Measurements from ENCODE around the gene TMEM252.

TMEM252 gene

DNA sequence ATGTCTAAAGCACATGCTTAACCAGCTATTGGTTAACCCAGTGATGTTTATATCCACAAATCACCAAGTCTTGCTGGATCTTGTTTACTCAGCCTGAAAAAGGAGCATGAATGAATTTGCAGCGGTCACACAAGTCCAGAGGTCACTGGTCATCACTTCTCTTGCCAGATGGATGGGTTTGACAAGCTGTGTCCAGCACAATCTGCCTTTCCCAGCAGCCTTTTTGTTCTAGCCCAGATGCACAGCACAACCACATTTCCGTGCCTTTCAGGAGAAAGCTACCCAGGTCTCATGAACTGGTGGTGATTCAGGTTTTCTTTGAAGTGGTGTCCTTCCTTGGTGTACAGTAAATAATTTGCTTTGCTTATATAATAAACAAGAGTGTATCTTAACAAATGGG lies 32.1 kb downstream of the TMEM252 start:
- Histone ChIP-seq H3K4me1 (ENCODE audit: control insufficient read depth, insufficient read depth, low read length) (no peaks in the 10 kb centered on the region), H3K9ac (ENCODE audit: low read depth, low read length) (no peak overlapping the region), H3K4me2 (ENCODE audit: low read length) (no peak overlapping the region), H3K27me3 (ENCODE audit: control insufficient read depth, insufficient read depth, low read length) (no peaks in the 10 kb centered on the region), H3K4me3 (ENCODE audit: low read length) (no peak overlapping the region), H3K36me3 (ENCODE audit: insufficient read depth, low read length) (no peaks in the 10 kb centered on the region), H3K9me3 (replicated peaks; ENCODE audit: low read length) (no peaks in the 10 kb centered on the region)

DNA sequence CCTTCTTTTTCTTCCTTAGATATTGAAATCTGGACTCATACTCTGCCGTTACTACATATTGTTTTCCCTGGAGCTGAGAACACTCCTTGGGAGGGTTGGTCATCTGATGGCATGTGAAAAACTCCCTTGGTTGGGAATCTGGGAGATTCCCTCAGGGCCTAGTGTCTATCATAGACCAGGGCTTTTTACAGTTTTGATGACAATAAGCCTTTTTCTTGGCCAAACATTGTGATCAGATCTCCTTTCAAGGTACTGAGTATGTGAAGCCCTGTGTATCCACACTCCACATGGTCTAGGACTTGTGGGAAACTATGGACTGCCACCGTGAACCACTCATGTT lies 32.9 kb downstream of the TMEM252 start:
- H3K27me3 ChIP-seq (ENCODE audit: control insufficient read depth, insufficient read depth, low read length), result no peaks in the 10 kb centered on the region
- H3K4me2 ChIP-seq (ENCODE audit: low read length), result no peak overlapping the region
- no peak overlapping the region for H3K9ac ChIP-seq (ENCODE audit: low read depth, low read length)
- no peaks in the 10 kb centered on the region for H3K4me1 ChIP-seq (ENCODE audit: control insufficient read depth, insufficient read depth, low read length)
- H3K9me3 ChIP-seq (replicated peaks; ENCODE audit: low read length), result no peaks in the 10 kb centered on the region
- no peak overlapping the region for H3K4me3 ChIP-seq (ENCODE audit: low read length)
- no peaks in the 10 kb centered on the region for H3K36me3 ChIP-seq (ENCODE audit: insufficient read depth, low read length)

DNA sequence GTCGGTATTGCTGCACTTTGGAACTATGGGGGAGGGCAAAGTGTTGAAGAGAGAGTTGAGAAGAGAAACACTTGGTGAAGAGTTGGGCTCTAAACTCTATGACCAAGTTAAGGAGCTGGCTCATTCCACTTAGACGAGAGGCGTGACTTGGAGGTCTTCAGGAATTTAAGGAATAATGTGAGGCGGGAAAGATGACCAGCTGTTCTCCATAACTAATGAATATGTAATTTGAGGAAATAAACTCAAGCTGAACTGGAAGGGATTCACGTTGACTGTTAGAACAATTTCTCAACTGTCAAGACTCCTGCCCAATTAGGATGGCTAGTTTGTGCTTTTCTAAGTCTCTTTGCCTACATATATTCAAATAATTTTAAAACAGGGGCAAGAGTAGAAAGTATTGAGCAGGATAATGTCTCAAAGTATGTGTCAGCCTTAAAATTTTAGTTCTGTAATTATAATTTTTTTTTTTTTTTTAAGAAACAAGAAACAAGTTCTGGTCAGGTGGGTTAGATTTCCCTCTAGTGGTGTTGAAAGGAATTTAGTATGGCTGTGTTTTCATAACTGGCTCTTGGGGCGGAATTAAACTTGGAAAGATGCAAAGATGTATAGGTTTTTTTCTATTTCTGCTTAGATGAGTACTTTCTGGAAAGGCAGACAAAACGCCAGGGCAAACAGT lies 33.4 kb downstream of the TMEM252 start:
- no peak overlapping the region for H3K4me3 ChIP-seq (ENCODE audit: low read length)
- H3K27me3 ChIP-seq (ENCODE audit: control insufficient read depth, insufficient read depth, low read length), result no peaks in the 10 kb centered on the region
- H3K9me3 ChIP-seq (replicated peaks; ENCODE audit: low read length), result no peaks in the 10 kb centered on the region
- H3K9ac ChIP-seq (ENCODE audit: low read depth, low read length), result no peak overlapping the region
- no peaks in the 10 kb centered on the region for H3K4me1 ChIP-seq (ENCODE audit: control insufficient read depth, insufficient read depth, low read length)
- H3K4me2 ChIP-seq (ENCODE audit: low read length), result no peak overlapping the region
- H3K36me3 ChIP-seq (ENCODE audit: insufficient read depth, low read length), result no peaks in the 10 kb centered on the region

DNA sequence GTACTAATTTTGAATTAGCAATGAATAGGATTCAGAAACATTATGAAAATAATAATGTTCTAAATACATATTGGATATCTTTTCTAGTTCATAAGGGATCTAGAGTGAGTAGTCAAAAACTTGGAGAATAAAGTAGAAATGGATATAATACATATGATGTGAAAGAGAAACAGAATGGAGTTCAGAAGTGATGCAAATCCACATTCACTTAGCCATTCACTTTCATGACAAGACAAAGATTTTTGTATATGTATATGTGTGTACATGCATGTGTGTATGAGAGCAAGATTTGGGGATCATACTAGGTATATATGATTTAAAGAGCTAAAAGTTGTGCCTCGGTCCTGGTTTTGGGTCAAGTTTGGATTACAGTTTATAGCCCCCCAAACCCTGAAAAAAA lies 34.1 kb downstream of the TMEM252 start:
- no peaks in the 10 kb centered on the region for H3K9me3 ChIP-seq (replicated peaks; ENCODE audit: low read length)
- no peak overlapping the region for H3K9ac ChIP-seq (ENCODE audit: low read depth, low read length)
- H3K4me2 ChIP-seq (ENCODE audit: low read length), result no peak overlapping the region
- H3K36me3 ChIP-seq (ENCODE audit: insufficient read depth, low read length), result no peaks in the 10 kb centered on the region
- no peaks in the 10 kb centered on the region for H3K27me3 ChIP-seq (ENCODE audit: control insufficient read depth, insufficient read depth, low read length)
- no peak overlapping the region for H3K4me3 ChIP-seq (ENCODE audit: low read length)
- H3K4me1 ChIP-seq (ENCODE audit: control insufficient read depth, insufficient read depth, low read length), result no peaks in the 10 kb centered on the region

DNA sequence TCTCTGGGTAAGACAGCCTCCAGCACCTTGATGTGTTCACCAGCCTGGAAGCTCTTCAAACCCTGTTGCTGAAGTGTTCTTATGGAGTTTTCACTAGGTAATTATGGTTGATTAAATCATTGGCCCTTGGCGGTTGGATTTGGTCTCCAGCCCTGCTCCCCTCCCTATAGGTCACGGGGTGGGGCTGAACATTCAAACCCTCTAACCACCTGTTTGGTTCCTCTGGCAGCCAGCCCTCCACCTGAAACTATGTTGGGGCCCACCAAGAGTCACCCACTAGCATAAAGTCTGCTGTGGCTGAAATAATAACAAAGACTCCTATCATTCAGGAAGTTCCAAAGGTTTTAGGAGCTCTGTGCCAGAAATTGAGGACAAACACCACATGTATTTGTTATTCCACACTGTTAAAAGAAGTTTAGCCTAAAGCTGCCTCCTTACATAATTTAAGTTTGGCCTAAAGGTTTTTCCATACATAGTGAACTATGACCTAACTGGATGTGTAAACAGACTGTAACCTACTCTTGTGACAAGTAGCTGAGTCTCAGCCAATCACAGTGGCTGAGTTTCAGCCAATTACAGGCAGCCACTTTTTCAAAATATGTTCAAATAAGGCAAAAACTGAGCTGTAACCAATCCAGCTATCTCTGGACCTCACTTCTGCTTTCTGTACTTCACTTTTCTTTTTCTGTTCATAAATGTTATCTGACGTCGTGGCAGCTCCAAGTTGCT lies 34.8 kb downstream of the TMEM252 start:
- Histone ChIP-seq H3K9me3 (replicated peaks; ENCODE audit: low read length) (no peaks in the 10 kb centered on the region), H3K4me3 (ENCODE audit: low read length) (no peak overlapping the region), H3K4me2 (ENCODE audit: low read length) (no peak overlapping the region), H3K9ac (ENCODE audit: low read depth, low read length) (no peak overlapping the region), H3K4me1 (ENCODE audit: control insufficient read depth, insufficient read depth, low read length) (no peaks in the 10 kb centered on the region), H3K36me3 (ENCODE audit: insufficient read depth, low read length) (no peaks in the 10 kb centered on the region), H3K27me3 (ENCODE audit: control insufficient read depth, insufficient read depth, low read length) (no peaks in the 10 kb centered on the region)

DNA sequence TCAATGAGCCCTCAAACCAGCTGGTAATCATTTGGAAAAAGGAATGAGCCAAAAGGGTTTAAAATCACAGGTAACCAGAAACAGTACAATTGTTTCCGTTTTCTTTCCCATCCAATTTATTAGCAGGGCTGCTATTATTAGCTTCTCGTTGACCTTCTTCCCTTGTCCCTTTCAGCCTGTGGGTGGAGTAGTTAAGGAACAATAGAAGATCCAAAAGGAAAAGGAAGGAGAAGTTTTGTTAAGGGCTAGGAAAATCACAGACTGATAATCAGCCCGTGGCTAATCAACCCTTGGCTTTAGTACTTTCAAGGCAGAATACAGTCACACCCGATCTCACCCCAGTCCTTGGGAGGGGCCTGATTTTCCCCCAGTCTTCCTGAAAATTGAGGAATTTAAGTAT lies 38.4 kb downstream of the TMEM252 start:
- Histone ChIP-seq H3K27me3 (ENCODE audit: control insufficient read depth, insufficient read depth, low read length) (no peaks in the 10 kb centered on the region), H3K9ac (ENCODE audit: low read depth, low read length) (no peak overlapping the region), H3K9me3 (replicated peaks; ENCODE audit: low read length) (no peaks in the 10 kb centered on the region), H3K36me3 (ENCODE audit: insufficient read depth, low read length) (no peaks in the 10 kb centered on the region), H3K4me3 (ENCODE audit: low read length) (no peak overlapping the region), H3K4me2 (ENCODE audit: low read length) (no peak overlapping the region), H3K4me1 (ENCODE audit: control insufficient read depth, insufficient read depth, low read length) (no peaks in the 10 kb centered on the region)

DNA sequence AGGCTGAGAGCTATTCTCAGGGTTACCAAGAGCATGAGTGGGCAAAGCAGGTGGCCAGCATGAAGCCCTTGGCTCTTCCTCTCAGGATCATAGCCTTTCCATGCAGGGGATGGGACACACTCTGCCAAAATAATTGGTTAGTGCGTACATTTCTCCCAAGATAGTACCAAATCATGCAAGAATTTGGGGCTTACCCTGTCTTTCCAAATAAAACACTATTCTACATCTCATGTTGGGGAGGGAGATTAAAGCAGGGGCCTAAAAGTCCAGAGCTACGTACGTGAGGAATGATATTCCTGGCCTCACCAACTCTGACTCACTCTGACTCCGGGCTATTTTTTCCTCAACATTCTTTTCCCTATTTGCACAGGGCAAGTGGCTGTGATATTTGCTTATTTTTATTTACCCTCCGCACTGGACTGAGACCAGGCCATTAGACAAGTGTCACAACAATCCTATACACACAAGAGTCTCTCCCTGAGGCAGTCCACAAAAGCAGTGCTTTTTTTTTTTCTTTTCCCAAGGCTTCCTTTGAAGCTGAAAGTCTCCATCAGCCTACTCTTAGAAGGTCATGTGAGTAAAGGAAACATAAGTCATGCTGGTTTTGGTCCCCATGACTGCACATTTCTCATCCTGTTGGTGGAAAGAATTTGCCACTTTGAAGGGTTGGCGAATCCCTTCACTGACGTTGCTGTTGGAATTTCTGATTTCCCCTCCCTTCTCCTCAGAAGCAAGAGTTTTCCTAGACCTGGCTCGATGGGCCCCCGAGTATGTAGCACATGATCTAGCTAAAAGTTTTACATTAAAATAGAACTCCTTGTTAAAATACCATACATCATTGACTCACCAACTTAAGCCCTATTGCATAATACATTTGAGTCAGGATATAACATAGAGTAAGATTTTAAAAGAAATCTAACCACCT lies 40.0 kb downstream of the TMEM252 start:
- Histone ChIP-seq H3K4me3 (ENCODE audit: low read length) (no peak overlapping the region), H3K4me2 (ENCODE audit: low read length) (no peak overlapping the region), H3K27me3 (ENCODE audit: control insufficient read depth, insufficient read depth, low read length) (no peaks in the 10 kb centered on the region), H3K9me3 (replicated peaks; ENCODE audit: low read length) (no peaks in the 10 kb centered on the region), H3K36me3 (ENCODE audit: insufficient read depth, low read length) (no peaks in the 10 kb centered on the region), H3K4me1 (ENCODE audit: control insufficient read depth, insufficient read depth, low read length) (no peaks in the 10 kb centered on the region), H3K9ac (ENCODE audit: low read depth, low read length) (no peak overlapping the region)

DNA sequence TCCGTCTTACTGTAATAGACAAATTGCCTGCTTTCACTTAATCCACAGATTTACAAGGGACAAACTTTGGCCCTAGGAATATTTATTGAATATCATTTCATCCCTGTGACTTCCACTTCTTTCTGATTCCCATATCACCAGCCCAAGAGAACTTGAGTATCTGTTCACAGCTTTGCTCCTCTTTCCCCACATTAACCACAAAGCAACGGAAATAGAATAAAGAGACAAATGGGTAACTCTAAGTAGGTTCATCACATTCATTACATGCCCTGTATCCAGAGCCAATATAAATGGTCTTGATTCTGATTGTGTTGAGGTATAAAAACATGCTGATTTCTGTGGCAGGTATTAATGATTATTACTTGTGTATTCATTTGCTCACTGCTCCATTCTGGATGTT lies 41.9 kb downstream of the TMEM252 start:
- H3K4me2 ChIP-seq (ENCODE audit: low read length), result no peak overlapping the region
- no peaks in the 10 kb centered on the region for H3K4me1 ChIP-seq (ENCODE audit: control insufficient read depth, insufficient read depth, low read length)
- H3K9me3 ChIP-seq (replicated peaks; ENCODE audit: low read length), result no peaks in the 10 kb centered on the region
- H3K36me3 ChIP-seq (ENCODE audit: insufficient read depth, low read length), result no peaks in the 10 kb centered on the region
- no peaks in the 10 kb centered on the region for H3K27me3 ChIP-seq (ENCODE audit: control insufficient read depth, insufficient read depth, low read length)
- H3K4me3 ChIP-seq (ENCODE audit: low read length), result no peak overlapping the region
- no peak overlapping the region for H3K9ac ChIP-seq (ENCODE audit: low read depth, low read length)

DNA sequence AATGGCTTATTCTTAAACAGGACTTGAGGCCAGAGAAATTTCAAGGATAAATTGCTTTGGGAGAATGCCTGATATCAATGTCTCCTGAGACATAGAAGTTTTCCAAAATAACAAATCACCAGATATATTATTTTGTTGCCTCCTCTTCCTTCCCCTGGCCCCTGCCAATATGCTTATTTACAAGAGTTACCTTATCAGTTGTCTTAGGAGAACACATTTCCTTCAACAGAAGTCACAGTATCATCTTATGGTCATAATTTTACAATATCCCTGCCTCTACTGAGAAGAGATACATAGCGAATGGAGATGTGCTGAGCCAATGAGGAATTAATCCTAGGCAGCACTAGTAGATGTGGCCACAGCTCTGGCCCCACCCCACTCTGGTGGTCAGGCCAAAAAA lies 43.1 kb downstream of the TMEM252 start:
- no peak overlapping the region for H3K9ac ChIP-seq (ENCODE audit: low read depth, low read length)
- no peaks in the 10 kb centered on the region for H3K9me3 ChIP-seq (replicated peaks; ENCODE audit: low read length)
- H3K27me3 ChIP-seq (ENCODE audit: control insufficient read depth, insufficient read depth, low read length), result no peaks in the 10 kb centered on the region
- H3K4me3 ChIP-seq (ENCODE audit: low read length), result no peak overlapping the region
- H3K4me1 ChIP-seq (ENCODE audit: control insufficient read depth, insufficient read depth, low read length), result no peaks in the 10 kb centered on the region
- no peaks in the 10 kb centered on the region for H3K36me3 ChIP-seq (ENCODE audit: insufficient read depth, low read length)
- no peak overlapping the region for H3K4me2 ChIP-seq (ENCODE audit: low read length)

DNA sequence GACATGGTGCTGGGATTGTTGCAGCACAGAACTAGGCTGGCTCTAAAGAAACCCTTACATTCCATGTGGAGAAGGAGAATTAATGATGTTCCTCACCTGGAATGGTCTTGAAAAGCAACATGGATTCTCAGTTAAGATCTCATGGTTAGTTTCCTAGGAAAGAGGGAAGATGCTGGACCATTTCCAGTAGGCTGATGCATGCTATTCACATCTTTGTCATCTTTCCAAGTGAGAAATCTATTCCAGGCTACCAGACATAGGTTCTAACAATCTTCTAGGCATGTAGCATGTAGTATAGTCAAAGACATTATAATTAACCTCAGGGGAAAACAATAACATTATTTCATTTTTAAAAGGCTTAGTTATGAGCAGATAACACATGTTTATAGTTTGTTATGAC lies 44.3 kb downstream of the TMEM252 start:
- H3K4me2 ChIP-seq (ENCODE audit: low read length), result no peak overlapping the region
- H3K4me1 ChIP-seq (ENCODE audit: control insufficient read depth, insufficient read depth, low read length), result no peaks in the 10 kb centered on the region
- no peak overlapping the region for H3K9ac ChIP-seq (ENCODE audit: low read depth, low read length)
- H3K9me3 ChIP-seq (replicated peaks; ENCODE audit: low read length), result no peaks in the 10 kb centered on the region
- H3K36me3 ChIP-seq (ENCODE audit: insufficient read depth, low read length), result no peaks in the 10 kb centered on the region
- no peaks in the 10 kb centered on the region for H3K27me3 ChIP-seq (ENCODE audit: control insufficient read depth, insufficient read depth, low read length)
- no peak overlapping the region for H3K4me3 ChIP-seq (ENCODE audit: low read length)

DNA sequence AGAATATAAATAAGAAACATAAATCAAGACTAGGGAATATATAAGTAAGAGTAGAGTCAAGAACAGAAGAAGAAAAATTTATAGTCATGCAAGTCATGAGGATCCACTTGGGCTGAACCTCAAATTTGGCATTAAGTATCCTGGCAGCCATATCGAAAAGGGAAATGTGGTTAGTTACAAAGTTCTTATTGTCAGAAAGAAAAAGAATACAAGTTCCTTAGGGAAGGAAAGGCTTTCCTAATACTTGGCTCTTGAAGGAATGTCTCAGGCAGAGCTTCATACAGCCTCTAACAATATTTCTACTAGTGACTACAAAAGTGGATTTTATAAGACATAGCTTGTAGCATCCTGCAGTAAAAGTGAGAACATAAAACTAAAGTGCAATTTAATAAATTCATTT lies 45.4 kb downstream of the TMEM252 start:
- Histone ChIP-seq H3K4me2 (ENCODE audit: low read length) (no peak overlapping the region), H3K27me3 (ENCODE audit: control insufficient read depth, insufficient read depth, low read length) (no peaks in the 10 kb centered on the region), H3K9me3 (replicated peaks; ENCODE audit: low read length) (no peaks in the 10 kb centered on the region), H3K9ac (ENCODE audit: low read depth, low read length) (no peak overlapping the region), H3K4me1 (ENCODE audit: control insufficient read depth, insufficient read depth, low read length) (no peaks in the 10 kb centered on the region), H3K4me3 (ENCODE audit: low read length) (no peak overlapping the region), H3K36me3 (ENCODE audit: insufficient read depth, low read length) (no peaks in the 10 kb centered on the region)
